Fibroblast of gingiva (primary cell): Measurements from ENCODE around the gene CACNA1D.

Source experiments
- DNase-seq: peaks from one replicate; pipeline ENCODE4 v3.0.0-alpha.2; 2011; ENCODE audit warnings: low read depth

CACNA1D gene

DNA sequence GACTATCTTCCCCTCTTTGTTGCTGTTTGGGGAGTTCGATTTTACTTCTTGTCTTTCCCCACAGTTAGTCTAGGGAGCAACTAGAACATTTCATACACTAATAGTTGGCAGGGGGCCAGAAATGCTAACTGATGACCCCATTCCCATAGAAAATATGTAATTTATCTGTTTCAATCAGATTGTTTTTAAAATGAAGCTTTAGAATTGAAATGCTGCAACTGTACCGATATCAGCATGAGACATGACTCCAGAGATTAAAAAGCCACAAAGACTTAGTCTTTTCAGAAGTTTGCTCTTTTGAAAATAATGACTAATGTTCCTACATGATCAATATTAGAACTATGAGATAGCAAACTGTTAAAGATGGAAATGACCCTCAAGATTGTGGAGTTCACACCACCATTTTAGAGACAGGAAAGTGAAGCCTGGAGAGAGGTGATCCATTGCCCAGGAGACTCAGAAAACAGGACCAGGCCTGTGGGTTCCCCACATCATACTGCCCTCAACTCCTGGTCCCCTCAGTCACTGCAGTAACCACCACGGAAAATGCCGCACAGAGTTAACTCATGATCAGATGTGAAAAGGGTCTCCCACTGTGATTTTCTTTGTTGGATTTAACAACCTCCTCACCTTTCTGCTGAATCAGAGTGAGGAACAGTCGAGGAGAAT, 221.5 kb downstream of the CACNA1D start:
- DNase-seq: no peak

DNA sequence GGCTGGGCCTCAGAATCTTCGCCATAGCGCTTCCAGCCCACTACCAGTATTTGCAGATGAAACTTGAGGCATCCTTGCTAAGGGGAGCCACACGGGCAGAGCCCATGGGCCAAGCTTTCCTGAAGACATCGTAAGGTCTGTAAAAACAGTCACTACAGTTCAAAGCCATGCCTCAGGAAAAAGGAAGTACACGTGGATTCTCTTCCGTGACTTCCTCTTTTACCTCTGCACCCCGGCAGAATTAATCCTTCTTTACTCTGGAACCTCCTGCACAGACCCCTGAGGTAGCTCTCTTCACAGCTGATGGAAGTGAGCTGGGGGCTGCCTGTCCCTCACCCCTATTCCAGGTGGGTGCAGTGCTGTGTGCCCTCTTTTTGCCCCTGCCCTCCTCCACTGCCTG, 222.6 kb downstream of the CACNA1D start:
- no peak for DNase-seq

- no peak for DNase-seq
Measured at GRCh38 chr3:53718462-53718861, 224.1 kb downstream of the CACNA1D start.

DNA sequence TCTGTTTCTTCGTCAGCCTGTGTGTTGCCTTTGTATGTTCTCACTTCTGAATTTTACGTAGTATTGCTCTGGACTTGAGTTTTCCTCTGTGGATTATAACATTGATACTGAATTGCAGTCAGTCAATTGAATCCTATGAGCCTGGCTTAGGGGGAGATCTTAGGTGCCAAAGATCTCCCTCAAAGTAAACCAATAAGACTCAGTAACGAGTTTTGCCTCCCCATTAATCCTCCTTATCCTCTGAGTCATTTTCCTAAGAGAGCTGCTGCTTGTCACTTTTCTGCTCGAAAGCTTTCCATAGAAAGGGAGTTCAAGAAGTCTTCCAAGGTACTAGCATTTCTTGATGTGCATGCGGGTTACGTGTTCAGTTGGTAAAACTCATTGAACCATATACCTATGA, 225.4 kb downstream of the CACNA1D start:
- no peak for DNase-seq

DNA sequence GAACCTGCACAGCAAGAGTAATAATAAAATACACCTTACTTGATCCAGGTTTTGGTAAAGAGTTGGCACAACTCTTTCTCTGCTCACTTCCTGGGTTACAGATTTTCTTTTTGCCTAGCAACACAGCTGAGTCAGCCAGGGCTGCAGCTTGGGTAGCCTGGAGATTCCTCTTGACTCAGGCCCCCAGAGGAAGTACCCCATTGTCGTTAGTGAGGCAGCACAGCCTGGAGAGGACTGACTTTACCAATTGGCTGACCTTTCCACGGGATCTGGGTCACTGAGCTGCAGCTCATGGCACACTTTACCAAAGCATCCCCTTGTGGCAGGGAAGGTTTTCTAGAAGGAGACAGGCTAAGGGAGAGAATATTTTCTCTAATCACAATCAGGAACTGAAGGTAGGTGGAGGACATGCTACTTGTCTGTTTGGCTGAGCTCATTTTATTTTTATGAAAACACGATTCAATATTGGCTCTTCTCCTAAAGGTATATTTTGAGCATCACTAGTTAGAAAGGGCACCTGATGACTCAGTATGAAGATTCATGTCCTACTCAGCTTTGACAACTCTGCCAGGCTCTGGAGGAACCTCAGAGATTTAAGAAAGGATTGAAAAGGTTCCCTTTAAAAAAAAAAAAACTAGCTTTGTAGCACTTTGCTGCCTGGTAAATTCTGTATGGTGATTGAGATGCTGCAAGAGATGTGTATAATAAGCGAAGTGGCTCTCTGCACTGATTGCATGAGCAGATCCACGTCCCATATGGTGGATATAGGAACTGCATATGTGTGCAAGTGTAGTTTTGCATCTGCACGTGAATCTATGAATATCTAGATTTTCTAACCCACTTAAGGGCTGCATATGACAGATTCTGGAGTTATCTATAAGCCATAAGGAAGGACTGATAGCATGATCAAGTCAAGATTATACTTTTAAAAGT, 227.0 kb downstream of the CACNA1D start:
- DNase-seq: no peak

DNA sequence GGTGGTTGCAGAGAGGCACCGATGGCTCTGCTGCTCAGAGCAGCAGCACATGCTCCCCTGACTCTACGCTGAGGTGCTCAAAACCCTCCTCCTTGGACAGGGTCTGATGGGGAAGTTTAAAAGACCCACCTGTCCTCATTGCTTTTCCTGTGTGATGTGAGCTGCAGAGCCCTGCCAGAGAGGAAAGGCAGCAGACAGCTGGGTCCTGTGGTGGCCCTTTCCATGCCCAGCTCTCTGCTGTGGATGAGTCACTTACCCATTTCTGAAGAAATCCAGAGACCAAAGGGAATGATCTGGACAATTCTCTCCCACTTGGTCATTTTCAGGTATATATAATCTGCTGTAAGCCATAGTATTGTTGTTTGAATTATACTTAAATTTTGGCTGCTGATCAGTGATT, 230.2 kb downstream of the CACNA1D start:
- DNase-seq: no peak

- DNase-seq: no peak
Measured at GRCh38 chr3:53725387-53725995, 231.1 kb downstream of the CACNA1D start.

DNA sequence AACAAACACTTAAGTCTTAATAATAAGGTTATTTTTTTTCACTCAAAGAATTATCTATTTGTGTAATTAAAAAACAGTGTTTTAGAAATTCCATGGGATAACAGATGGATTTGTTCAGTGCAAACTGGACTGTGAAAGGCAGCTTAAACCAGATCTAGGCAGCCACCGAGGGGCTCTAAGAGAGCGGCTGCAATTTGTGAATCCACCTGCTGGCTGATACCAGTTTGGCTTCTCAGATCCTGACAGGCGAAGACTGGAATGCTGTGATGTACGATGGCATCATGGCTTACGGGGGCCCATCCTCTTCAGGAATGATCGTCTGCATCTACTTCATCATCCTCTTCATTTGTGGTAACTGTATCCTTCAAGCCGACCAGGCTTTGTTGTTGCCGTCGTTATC, 232.2 kb downstream of the CACNA1D start:
- DNase-seq: no peak

DNA sequence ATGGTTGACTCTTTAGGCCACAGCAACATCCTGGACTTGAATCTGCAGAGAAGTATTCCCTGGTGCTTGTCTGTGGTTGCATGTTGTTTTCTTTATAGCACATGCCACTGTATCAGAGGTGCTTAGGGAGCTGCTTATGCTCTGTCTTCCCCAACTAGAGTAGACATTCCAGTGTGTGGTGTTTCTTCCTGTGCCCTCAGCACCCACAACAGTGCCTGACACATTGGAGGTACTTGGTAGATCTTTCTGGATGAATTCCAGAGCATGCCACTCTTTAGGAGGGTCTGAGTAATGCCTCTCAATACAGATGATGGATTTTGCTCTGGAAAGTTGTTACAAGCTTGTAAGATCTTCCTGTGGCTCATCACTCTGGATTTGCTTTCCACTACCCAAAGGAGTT, 234.2 kb downstream of the CACNA1D start:
- DNase-seq: no peak

- DNase-seq: peak; percentile 23
Measured at GRCh38 chr3:53729159-53729558, 234.7 kb downstream of the CACNA1D start.

GRCh38 chr3:53729618-53730017, 235.2 kb downstream of the CACNA1D start:
- DNase-seq: no peak

DNA sequence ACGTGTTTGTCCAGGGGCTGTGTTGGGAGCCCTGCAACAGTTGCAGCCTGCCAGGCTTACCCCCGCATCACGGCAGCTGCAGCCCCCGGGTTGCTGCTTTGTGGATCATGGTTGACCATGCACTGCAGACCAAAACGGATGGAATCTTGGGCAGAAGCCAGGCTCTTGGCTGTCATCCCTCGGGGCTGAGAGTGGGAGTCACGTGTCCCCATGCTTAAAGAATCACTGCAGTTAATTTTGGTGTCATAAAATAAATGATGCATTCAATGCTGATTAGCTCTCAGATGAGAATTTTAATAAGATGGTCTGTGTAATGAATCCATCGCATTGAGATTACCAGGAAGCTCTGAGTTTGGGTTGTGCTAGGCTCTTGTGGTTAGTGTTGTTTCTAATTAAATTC, 236.2 kb downstream of the CACNA1D start:
- no peak for DNase-seq

GRCh38 chr3:53731934-53732624, 237.7 kb downstream of the CACNA1D start:
- DNase-seq: no peak

DNA sequence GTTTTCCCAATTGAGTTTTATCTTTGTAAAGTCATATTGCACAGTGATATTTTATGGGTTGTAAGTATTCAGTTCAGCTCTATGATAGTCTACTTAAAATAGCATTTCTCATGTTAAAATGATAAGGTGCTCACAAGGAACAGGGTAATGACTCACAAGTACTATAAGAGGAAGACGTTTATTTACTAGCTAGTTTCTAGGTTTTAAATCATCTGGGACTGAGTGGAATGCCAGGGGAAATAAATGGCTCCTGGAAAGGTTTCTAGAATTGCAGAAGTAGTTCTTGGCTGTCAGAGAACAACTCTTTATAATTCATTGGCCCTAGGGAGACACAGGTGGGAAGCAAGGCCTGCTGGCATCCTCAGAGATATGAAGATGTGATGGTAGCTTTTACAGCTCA, 239.0 kb downstream of the CACNA1D start:
- DNase-seq: no peak

- DNase-seq: no peak
Measured at GRCh38 chr3:53739966-53740365, 245.6 kb downstream of the CACNA1D start.

DNA sequence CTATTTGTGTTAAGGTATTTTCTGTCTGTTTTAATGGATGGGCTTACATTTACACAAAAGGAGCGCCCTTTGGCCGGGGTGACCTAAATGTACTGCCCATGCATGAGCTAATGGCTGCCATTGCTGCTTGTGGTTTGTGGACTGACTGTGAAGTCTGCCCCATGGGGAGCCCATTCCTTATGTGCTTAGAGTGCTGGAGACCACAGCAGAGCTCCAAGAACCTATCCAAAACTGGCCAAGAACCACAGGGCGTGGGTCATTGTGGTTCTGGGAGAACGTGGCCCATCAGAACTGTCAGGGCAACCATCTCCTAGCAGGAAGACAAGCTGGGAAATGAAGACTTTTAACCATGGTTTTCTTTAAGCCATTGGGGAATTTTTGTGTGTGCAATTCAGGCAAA, 246.5 kb downstream of the CACNA1D start:
- DNase-seq: no peak

DNA sequence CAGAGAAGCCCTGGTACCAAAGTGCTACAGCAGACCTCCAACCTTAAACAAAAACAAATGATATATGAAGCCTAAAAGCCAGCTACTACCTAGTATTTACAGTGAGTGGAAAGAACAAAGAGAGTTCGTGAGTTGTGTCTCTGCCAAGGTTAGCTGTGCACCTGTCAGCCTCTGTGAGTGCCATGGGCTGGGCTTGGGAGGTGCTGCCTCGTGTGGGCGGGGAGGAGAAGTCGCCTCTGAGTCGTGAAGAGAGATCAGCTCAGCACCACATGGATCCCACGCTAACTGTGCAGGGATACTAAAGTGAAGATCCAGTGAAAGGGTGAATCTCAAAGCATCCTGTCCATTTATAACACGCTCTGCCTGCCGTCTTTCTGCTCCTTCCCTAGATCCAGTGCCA, 249.9 kb downstream of the CACNA1D start:
- no peak for DNase-seq

- no peak for DNase-seq
Measured at GRCh38 chr3:53747559-53747958, 253.1 kb downstream of the CACNA1D start.

DNA sequence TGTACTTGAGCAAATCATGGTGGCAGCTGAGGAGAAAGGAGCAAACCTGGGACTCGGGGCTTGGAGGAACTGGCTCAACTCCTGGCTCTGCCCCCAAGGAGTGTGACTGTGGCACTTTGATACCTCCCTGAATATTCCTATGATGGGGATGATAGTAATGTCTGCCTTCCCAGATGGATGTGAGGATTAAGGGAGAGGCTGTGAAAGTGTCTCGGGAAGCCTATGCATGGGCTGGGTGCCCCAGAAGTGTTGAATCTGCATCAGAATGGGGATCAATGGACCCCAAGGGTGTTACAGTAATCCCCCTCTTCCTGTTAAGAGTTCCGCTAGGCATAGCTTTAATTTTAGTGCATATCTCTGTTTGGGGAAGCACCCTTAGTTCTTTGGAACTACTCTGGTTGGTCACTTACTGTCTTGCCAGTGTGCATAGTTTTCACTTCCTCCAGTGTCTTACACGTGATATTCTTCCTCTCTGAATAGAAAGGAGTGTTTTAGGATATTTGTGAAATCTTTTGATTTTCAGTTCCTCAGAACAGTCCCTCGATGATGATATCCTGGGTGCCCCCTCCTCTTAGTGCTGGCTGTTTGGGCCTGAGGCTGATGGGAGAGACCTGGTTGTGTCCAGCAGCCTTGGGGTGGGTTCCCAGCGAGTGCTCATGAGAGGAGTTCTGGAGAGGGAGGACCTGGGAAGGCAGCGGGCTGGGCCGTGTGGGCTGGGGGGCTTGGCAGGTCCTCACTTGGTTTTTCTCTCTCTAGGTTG, 254.3 kb downstream of the CACNA1D start:
- no peak for DNase-seq

DNA sequence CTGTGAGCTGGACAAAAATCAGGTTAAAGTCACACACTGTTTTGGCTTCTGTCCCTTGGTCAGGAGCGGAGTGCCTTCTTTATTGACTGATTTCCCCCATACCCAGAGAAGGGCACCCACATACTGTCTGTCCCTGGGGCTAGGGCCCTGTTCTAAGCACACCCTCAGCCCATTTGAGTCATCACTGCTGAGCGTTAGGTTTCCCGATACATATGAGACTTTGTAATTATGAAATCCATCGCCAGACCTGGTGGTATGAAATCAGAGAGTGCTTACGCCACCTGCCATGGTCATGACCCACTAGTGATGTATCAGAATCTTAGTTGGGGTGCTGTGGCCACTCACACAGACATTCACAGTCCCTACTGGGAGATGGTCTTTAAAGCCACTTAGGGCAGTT, 255.0 kb downstream of the CACNA1D start:
- no peak for DNase-seq
